ENCODE data around the gene FMO5.

Gene FMO5

DNA sequence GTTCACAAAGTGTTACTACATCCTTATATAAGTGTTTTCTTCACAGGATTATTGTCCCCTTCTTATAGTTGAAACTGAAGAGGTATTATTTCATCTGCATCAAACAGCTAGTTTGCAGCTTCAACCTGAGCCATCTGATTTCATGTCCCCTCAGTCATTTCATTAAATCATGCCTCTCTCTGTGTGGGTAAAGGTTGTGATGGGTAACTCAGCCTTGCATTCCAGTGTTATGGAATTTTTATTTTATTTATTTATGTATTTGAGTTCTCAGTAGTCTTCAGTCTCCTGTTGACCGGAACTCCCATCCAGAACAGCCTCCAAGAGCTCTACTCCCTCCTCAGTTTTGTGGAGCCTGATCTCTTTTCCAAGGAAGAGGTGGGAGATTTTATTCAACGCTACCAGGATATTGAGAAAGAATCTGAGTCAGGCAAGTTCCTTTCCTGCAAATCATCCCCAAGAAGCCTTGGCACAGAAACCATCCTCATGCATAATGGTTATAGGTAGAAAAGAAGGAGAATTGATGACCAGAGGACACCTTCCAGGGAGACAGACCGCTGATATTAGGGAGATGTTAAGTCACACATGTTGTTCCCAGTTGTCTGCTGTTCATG, 39.1 kb upstream of the FMO5 start:
- TF ChIP-seq, protein P1, sequence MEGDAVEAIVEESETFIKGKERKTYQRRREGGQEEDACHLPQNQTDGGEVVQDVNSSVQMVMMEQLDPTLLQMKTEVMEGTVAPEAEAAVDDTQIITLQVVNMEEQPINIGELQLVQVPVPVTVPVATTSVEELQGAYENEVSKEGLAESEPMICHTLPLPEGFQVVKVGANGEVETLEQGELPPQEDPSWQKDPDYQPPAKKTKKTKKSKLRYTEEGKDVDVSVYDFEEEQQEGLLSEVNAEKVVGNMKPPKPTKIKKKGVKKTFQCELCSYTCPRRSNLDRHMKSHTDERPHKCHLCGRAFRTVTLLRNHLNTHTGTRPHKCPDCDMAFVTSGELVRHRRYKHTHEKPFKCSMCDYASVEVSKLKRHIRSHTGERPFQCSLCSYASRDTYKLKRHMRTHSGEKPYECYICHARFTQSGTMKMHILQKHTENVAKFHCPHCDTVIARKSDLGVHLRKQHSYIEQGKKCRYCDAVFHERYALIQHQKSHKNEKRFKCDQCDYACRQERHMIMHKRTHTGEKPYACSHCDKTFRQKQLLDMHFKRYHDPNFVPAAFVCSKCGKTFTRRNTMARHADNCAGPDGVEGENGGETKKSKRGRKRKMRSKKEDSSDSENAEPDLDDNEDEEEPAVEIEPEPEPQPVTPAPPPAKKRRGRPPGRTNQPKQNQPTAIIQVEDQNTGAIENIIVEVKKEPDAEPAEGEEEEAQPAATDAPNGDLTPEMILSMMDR (IDR thresholded peaks at IDR 0.05; ENCODE audit: control extremely low read depth, extremely low read depth, low read depth, missing control alignments) = no peak
- ChIA-PET POLR2A (no interaction called here), CTCF (no interaction called here)
- no peak for DNase-seq (ENCODE audit: extremely low spot score)

DNA sequence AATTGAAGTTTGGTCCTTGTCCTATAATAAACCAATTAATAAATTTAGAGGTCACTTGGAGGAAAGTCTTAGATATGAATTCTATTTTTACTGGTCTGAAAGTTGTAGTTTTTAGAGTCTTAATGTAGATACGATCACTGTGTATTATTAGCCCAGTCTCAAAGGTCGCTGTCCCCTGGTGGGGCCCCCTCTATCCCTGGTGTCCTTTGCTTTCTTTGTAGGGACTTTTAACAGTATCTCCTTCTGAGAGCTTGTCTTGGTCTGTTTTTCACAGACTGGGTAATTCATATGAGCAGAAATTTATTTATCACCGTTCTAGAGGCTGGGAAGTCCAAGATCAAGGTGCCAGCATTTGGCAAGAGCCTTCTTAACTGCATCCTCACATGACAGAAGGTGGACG, 35.8 kb upstream of the FMO5 start:
- POLR2A ChIA-PET = no interaction called here
- TF ChIP-seq, protein P1 (IDR thresholded peaks at IDR 0.05; ENCODE audit: control extremely low read depth, extremely low read depth, low read depth, missing control alignments) = no peak
- no peak for DNase-seq (ENCODE audit: extremely low spot score)
- CTCF ChIA-PET = interaction anchor here (1.5 to 1.9 kb wide), 2 partner anchors 13 to 17 kb away, joined by 4 to 6 read pairs; no protein-coding TSS in a partner anchor

DNA sequence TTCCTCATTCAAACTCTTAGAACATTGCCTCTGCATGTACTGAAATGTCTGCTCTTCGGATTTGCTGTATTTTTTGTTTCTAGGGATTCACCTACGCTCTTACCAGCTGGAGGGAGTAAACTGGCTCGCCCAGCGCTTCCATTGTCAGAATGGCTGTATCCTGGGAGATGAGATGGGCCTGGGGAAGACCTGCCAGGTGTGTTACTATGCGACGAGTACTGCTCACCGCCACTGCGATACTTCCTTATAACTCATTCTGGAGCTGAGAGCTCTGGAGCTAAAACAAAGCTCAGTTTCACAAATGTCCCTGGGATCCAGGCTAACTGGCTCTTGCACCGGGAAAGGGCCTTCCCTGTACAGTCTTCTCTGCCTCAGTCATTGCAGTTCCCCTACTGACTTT, 27.4 kb upstream of the FMO5 start:
- CTCF ChIA-PET = interaction anchor here (1.3 to 3.1 kb wide), 4 partner anchors 9 to 29 kb away, joined by 3 to 17 read pairs (median 8); partner anchors contain the start of gene CHD1L
- DNase-seq (ENCODE audit: extremely low spot score) = no peak
- TF ChIP-seq, protein P1 (IDR thresholded peaks at IDR 0.05; ENCODE audit: control extremely low read depth, extremely low read depth, low read depth, missing control alignments) = no peak
- POLR2A ChIA-PET = no interaction called here

DNA sequence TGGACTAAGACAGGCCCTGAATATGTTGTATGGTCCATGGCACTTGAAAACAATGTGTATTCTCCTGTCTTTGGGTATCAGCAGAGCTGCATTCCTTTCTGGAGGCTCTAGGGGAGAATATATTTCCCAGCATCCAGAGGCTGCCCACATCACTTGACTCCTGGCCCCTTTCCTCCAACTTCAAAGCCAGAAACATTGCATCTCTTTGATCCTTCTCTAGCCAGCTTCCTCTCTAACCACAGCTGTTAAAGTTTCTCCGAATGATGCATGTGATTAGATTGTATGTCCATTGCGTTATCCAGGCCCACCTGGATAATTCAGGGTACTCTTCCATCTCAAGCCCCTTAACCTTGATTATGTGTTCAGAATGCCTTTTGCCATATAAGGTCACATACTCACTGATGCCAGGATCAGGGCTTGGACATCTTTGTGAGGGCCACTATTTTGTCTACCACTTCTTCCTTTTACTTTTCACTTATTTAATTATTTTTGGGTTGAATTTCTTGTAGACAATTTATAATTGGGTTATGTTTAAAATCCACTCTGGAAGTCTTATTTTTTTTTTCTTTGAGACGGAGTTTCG, 22.6 kb upstream of the FMO5 start:
- DNase-seq (ENCODE audit: extremely low spot score) = no peak
- TF ChIP-seq, protein P1 (IDR thresholded peaks at IDR 0.05; ENCODE audit: control extremely low read depth, extremely low read depth, low read depth, missing control alignments) = no peak
- ChIA-PET CTCF (interaction anchor here (1.2 to 1.3 kb wide), 2 partner anchors 23 to 76 kb away, joined by 3 read pairs; partner anchors contain the start of genes FMO5 and PRKAB2), POLR2A (no interaction called here)

DNA sequence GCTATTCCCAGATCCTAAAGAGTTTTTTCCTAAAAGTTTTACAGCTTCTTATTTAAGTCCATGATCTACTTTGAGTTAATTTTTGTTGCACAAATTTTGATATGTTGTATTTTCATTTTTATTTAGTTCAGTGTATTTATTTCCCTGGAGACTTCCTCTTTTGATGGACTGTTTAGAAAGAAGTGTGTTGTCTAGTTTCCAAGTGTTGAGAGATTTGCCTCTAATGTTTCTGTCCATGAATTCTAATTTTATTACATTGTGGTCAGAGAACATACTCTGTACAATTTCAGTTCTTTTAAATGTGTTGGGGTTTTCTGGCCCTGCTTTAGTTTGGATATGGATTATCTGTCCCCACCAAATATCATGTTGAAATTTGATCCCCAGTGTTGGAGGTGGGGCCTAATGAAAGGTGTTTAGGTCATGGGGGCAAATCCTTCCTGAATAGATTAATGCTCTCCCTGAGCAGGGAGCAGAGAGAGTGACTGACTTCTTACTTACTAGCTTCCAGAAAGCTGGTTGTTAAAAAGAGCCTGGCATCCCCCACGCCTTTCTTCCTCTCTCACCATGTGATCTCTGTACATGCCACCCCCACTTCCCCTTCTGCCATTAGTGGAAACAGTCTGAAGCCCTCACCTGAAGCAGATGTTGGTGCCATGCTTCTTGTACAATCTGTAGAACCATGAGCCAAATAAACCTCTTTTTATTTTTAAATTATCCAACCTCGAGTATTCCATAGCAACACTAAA, 21.9 kb upstream of the FMO5 start:
- DNase-seq (ENCODE audit: extremely low spot score) = no peak
- POLR2A ChIA-PET = no interaction called here
- TF ChIP-seq, protein P1 (IDR thresholded peaks at IDR 0.05; ENCODE audit: control extremely low read depth, extremely low read depth, low read depth, missing control alignments) = no peak
- CTCF ChIA-PET = interaction anchor here (1.2 to 1.3 kb wide), 3 partner anchors 22 to 75 kb away, joined by 3 read pairs; partner anchors contain the start of genes FMO5 and PRKAB2

DNA sequence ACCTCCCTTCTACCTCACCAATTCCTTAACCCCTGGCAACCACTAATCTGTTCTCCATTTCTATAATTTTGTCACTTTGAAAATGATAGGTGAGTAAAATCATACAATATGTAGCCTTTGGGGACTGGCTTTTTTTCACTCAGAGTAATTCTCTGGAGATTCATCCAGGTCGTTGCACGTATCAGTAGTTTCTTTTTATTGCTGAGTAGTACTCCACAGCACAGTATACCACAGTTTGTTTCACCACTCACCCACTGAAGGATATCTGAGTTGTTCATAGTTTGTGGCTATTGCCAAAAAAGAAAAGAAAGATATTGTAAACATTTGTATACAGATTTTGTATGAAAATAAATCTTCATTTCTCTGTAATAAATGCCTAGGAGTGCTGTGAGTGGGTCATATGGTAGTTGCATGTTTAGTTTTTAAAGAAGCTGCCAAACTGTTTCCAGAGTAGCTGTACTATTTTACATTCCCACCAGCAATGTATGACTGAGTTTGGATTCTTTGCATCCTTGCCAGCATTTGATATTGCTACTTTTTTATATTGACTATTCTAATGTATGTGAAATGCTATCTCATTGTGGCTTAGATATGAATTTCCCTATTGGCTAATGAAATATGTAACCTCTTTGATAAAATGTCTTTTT, 21.0 kb upstream of the FMO5 start:
- DNase-seq (ENCODE audit: extremely low spot score) = no peak
- TF ChIP-seq, protein P1 (IDR thresholded peaks at IDR 0.05; ENCODE audit: control extremely low read depth, extremely low read depth, low read depth, missing control alignments) = no peak
- POLR2A ChIA-PET = no interaction called here
- CTCF ChIA-PET = interaction anchor here (1.2 kb wide), 1 partner anchor 28 kb away, joined by 3 read pairs; no protein-coding TSS in a partner anchor
